LNCAP (cell line): ENCODE data around the gene CPLANE2.

ENCODE experiments used
- TF ChIP-seq, protein P1 (sequence below): fragments of 450-650 bp; IDR thresholded peaks from 2 replicates; pipeline ENCODE4 v1.5.1; 2017; ENCODE audit warnings: mild to moderate bottlenecking

The CPLANE2 gene

DNA sequence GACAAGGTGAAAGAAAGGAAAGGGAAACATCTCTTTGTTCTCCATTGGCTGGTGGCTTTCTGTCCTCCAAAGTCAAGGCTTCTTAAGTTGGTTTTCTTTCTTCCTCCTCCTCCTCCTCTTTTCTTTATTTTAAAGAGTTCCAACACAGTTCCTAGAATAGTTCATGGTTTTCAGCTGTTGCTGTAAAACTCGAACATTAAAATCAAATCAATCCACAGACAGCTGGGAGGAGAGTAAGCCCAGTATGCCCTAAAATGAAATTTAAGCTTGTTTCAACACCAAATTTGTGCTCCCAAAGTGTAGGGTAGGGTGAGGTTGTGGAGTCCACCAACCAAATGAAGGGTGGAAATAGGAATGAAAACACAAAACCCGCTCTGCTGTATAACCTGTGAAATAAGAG, 10.5 kb upstream of the CPLANE2 start:
- TF ChIP-seq, protein P1, sequence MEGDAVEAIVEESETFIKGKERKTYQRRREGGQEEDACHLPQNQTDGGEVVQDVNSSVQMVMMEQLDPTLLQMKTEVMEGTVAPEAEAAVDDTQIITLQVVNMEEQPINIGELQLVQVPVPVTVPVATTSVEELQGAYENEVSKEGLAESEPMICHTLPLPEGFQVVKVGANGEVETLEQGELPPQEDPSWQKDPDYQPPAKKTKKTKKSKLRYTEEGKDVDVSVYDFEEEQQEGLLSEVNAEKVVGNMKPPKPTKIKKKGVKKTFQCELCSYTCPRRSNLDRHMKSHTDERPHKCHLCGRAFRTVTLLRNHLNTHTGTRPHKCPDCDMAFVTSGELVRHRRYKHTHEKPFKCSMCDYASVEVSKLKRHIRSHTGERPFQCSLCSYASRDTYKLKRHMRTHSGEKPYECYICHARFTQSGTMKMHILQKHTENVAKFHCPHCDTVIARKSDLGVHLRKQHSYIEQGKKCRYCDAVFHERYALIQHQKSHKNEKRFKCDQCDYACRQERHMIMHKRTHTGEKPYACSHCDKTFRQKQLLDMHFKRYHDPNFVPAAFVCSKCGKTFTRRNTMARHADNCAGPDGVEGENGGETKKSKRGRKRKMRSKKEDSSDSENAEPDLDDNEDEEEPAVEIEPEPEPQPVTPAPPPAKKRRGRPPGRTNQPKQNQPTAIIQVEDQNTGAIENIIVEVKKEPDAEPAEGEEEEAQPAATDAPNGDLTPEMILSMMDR, result no peak

DNA sequence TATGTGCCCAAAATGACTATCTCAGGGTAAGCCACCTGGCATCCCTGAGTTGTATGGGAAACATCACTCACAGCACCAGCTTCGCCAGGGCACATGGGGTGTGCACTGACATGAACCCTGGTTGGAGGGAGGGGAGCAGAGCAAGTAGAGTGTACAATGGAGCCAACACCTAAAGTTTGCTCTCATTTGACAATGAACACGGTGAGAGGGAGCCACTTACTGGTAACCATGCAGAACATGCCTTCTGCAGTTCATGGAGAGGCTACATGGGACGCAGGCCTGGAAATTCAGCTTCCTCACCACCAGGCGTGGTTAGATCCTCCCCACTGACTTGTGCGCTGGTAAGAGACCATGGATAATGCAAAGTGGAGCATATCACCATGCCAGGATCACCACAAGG, 10.0 kb upstream of the CPLANE2 start:
- TF ChIP-seq, protein P1, result no peak

DNA sequence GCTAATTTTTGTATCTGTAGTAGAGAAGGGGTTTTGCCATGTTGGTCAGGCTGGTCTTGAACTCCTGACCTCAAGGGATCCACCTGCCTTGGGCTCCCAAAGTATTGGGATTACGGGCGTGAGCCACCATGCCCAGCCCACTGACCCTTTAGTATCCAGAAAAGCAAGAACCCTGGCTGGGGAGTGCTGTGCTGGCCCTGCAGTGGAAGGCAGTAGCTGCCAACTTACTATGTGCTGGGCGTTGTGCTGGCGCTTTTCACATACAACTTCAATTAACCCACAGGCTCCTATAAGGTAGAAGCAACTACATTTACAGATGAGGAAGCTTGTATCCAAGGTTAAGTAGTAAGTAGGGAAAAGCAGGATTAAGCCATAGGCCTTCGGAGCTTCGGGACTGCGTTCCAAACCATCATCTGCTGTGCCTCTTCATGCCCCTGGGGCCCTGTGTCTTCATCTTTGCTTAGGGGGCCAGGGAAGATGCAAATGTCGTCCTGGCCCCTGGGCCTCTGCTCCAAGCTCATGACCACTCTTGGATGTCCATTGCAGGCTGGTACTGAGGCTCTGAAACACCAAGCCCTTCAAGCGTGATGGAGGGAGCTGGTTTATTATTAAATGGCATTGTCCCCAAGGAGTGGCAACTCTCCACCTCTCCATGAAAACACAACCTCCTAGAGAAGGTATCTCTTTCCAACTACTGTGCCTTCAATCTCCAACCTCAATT, 8.7 kb upstream of the CPLANE2 start:
- TF ChIP-seq, protein P1, result no peak

DNA sequence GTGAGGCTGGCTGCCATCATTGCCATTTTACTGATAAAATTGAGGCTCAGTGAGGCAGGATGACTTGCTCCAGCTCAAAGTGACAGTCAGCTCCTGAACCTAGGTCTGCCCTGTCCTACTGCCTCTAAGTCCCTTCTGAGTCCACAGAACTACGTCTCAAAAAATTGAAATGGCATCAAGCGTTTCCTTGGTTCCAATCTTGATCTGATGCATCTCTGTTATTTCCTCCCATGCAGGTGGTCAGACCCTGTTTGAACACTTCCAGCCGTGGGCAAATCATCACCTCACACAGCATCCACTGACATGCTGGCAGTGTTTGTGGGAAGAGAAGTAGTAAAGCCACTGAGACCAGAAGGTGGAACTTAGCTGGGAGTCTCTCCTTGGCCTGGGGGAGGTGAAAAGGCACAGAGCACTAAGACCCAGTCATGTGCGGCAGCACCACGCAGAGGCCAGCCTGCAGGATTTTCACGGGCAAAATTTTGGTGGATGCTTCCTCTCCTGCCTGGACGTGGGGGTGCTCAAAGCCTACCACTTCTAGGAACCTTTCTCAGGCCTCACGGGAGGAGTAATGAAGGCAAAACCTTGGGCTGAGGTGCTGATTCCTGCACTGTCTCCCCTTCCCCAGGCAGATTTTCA, 7.8 kb upstream of the CPLANE2 start:
- TF ChIP-seq, protein P1, result no peak

DNA sequence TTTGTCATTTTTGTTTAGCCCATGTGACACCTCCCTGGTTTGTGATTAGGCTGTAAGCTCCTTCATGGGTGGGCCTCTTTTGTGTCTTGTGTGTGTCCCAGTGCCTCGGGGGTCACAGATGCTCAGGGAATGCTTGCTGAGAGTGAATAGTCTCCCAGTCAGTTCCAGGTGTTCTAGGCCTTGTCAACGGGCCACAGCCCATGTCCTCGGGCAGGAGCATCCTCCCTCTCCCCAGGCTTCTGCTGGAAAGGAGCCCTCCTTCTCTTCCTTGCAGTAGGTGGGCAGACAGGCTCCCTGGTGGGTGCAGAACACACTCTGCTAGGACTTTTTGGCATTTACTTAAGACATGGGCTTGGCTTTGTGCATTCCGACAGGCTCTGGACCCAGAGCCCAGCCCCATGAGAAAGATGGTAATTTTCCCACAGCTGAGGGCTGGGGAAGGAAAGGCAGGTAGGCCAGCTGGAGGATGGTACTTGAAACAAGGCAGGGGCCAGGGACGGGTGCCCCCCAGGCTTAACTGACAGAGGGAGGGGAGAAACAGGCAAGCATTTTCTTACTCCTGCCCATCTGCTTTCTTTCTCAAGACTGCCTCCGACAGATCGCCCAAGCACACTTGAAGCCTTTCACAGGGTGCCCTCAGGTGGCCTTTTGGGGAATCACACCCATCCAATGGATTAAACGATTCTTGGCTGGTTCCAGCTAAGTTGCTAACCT, 7.1 kb upstream of the CPLANE2 start:
- TF ChIP-seq, protein P1, result peak; percentile 55

DNA sequence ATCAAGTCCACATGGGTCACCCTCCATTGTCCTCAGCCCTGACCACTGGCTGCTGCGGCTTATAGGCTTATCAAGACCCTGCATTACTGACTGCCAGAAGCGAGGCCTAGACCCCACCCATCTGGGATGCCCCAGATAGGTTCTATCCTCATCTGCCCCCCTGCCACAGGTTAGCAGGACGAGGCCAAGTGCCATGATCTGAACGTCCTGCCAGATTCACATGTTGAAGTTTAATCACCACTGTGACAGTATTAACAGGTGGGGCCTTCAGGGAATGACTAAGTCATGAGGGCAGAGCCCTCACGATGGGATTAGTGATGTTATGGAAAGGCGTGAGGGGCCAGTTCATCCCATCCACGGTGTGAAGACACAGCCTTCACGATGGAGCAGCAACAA, 6.2 kb upstream of the CPLANE2 start:
- TF ChIP-seq, protein P1, result no peak

DNA sequence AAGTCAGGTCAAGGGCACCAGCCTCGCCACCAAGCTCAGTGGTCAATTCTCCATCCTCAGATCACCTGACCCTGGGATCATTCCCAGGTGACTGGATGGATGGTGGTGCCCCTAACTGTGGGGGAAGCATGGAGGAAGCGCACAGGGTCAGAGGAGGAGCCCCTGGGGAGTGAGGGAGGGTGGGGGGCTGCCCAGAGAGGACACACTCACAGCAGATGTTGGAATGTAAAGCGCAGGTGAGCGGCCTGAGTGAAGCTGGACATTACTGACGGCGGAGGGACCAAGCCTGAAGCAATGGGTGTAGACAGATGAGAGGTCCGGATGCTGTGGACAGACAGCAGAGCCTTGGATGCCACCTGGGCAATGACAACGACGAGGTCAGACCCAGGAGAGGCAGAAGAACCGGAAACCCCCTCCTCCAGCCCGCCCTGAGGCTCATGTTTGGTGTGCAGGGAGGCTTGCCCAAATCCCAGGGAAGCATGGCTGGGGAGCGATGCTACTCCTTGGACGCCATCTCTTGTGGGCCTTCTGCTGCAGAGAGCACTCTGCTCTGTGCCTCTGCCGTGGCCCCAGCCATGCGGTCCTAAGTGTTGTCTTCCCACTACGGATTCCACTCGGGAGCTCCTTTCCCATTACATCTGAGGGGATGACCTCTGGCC, 5.7 kb upstream of the CPLANE2 start:
- TF ChIP-seq, protein P1, result no peak
